Gastrocnemius medialis (tissue), 4 donors: ENCODE measurements around the gene NLRP4. TPM values are rescaled to one million over a fixed set of nuclear protein-coding genes. Genes with fewer than 3 reads are reported as not detected.
"Not testable (repeated sequence)": the region's sequence is repeated elsewhere in the genome, so short reads cannot be mapped to it uniquely, and the experiment has no call there.

Experiments used
- ATAC-seq, 2 donors: fragments of 150-250 bp; one replicate each; pipeline ENCODE4 v1.9.1; 2016
- DNase-seq, 2 donors: peaks; one replicate each; pipeline ENCODE4 v3.0.0-alpha.2; 2019
- H3K27ac ChIP-seq, 4 donors: fragments of 200-600 bp; sonication (generic); 1 replicate in 1 of 4; 2 replicates in 3 of 4; pipeline ENCODE4 v1.5.1; 2016 to 2018; ENCODE audit warnings: mild to moderate bottlenecking in 2 of 4, moderate library complexity in 1 of 4
- H3K27me3 ChIP-seq, 3 donors: fragments of 200-600 bp; sonication (generic) in 2 of 3; 1 replicate in 1 of 3; 2 replicates in 2 of 3; pipeline versions ENCODE4 v1.5.1 to v1.6.0; 2016 to 2019; ENCODE audit warnings: mild to moderate bottlenecking in 1 of 3, moderate library complexity in 1 of 3
- H3K36me3 ChIP-seq, 2 donors: fragments of 200-600 bp; sonication (generic) in 1 of 2; one replicate each; pipeline ENCODE4 v1.5.1; 2017 to 2018
- H3K4me1 ChIP-seq, 2 donors: fragments of 200-600 bp; sonication (generic) in 1 of 2; one replicate each; pipeline ENCODE4 v1.5.1; 2016 to 2017; ENCODE audit warnings: mild to moderate bottlenecking in 2 of 2
- H3K4me3 ChIP-seq, 4 donors: fragments of 200-600 bp; sonication (generic) in 3 of 4; 1 replicate in 1 of 4; 2 replicates in 3 of 4; pipeline ENCODE4 v1.5.1; 2016 to 2019; ENCODE audit warnings: mild to moderate bottlenecking in 2 of 4
- H3K9me3 ChIP-seq, 3 donors: fragments of 200-600 bp; sonication (generic) in 2 of 3; 1 replicate in 1 of 3; 2 replicates in 2 of 3; pipeline ENCODE4 v1.5.1; 2016 to 2019
- CTCF ChIP-seq, 5 experiments: fragments of 450-650 bp in 3 of 5; fragments of 200-600 bp in 2 of 5; sonication (generic) in 2 of 5; IDR thresholded peaks in 4 of 5; conservative IDR thresholded peaks in 1 of 5; 1 replicate in 4 of 5; 2 replicates in 1 of 5; pipeline ENCODE4 v1.5.1; 2016 to 2019; ENCODE audit warnings: antibody characterized with exemption in 5 of 5, mild to moderate bottlenecking in 3 of 5, moderate library complexity in 3 of 5
- POLR2A ChIP-seq, 2 donors: fragments of 450-650 bp; IDR thresholded peaks; one replicate each; pipeline ENCODE4 v1.6.1; 2017; ENCODE audit warnings: antibody characterized with exemption in 2 of 2, mild to moderate bottlenecking in 2 of 2, moderate library complexity in 2 of 2
- in situ Hi-C, 4 donors: fragments of 200-750 bp; cut with MboI; loops; one replicate each; pipeline versions ENCODE4 v1.15.0 to v1.8.0; 2017; ENCODE audit warnings: low sequenced_read_pairs in 4 of 4
- intact Hi-C: fragments of 100-400 bp; cut with DNase I; formaldehyde crosslinking; loops from one replicate; pipeline ENCODE4 v1.15.1; 2023; ENCODE audit warnings: low total_unique reads
- total RNA-seq, 4 donors: library from RNA; depleted of rRNA; stranded (reverse); fragments of >200 nt; gene quantifications; one replicate each; pipeline versions ENCODE4 v1.1.0 to v1.2.3, GENCODE V29; 2016

The NLRP4 gene
- total RNA-seq, 4 donors from 2014 or later, result not detected

GRCh38 chr19:55909801-55910200, 73.5 kb downstream of the NLRP4 start:
- Histone ChIP-seq H3K27me3 (no peaks in the 10 kb centered on the region), H3K4me1 (no peaks in the 10 kb centered on the region), H3K36me3 (no peaks in the 10 kb centered on the region), H3K9me3 (no peaks in the 10 kb centered on the region), H3K4me3 (no peak overlapping the region), H3K27ac (no peak overlapping the region)
- DNase-seq (no peak), ATAC-seq (no peak)
- intact Hi-C loops, result no loop called here
- in situ Hi-C loops, result no loop called here
- TF ChIP-seq CTCF (IDR thresholded peaks at IDR 0.05 in 4 of 5, conservative IDR thresholded peaks at IDR 0.05 in 1 of 5) (no peak), POLR2A (IDR thresholded peaks at IDR 0.05) (no peak)

GRCh38 chr19:55912916-55913315, 76.6 kb downstream of the NLRP4 start:
- H3K9me3 ChIP-seq, result no peaks in the 10 kb centered on the region
- H3K27ac ChIP-seq, result no peak overlapping the region
- no peak for ATAC-seq
- intact Hi-C loops (no loop called here), in situ Hi-C loops (no loop called here)
- H3K36me3 ChIP-seq, result no peaks in the 10 kb centered on the region
- no peak for DNase-seq
- no peak overlapping the region for H3K4me3 ChIP-seq
- no peaks in the 10 kb centered on the region for H3K27me3 ChIP-seq
- H3K4me1 ChIP-seq, result no peaks in the 10 kb centered on the region
- TF ChIP-seq POLR2A (IDR thresholded peaks at IDR 0.05), result no peak

GRCh38 chr19:55913643-55914268, 77.4 kb downstream of the NLRP4 start:
- no peak for ATAC-seq
- no peaks in the 10 kb centered on the region for H3K36me3 ChIP-seq
- no peak for DNase-seq
- in situ Hi-C loops (no loop called here), intact Hi-C loops (no loop called here)
- no peaks in the 10 kb centered on the region for H3K4me1 ChIP-seq
- H3K4me3 ChIP-seq, result no peak overlapping the region
- no peak for TF ChIP-seq CTCF (IDR thresholded peaks at IDR 0.05 in 4 of 5, conservative IDR thresholded peaks at IDR 0.05 in 1 of 5)
- TF ChIP-seq POLR2A (IDR thresholded peaks at IDR 0.05), result no peak
- no peak overlapping the region for H3K27ac ChIP-seq
- no peaks in the 10 kb centered on the region for H3K27me3 ChIP-seq
- H3K9me3 ChIP-seq, result no peaks in the 10 kb centered on the region

GRCh38 chr19:55923556-55923955, 87.2 kb downstream of the NLRP4 start:
- ATAC-seq (no peak), DNase-seq (no peak)
- H3K36me3 ChIP-seq, result no peaks in the 10 kb centered on the region
- in situ Hi-C loops (no loop called here), intact Hi-C loops (no loop called here)
- no peak for TF ChIP-seq POLR2A (IDR thresholded peaks at IDR 0.05)
- TF ChIP-seq CTCF (IDR thresholded peaks at IDR 0.05 in 4 of 5, conservative IDR thresholded peaks at IDR 0.05 in 1 of 5), result no peak
- H3K4me3 ChIP-seq, result no peak overlapping the region
- H3K9me3 ChIP-seq, result no peaks in the 10 kb centered on the region
- no peaks in the 10 kb centered on the region for H3K4me1 ChIP-seq
- no peaks in the 10 kb centered on the region for H3K27me3 ChIP-seq
- H3K27ac ChIP-seq, result no peak overlapping the region

GRCh38 chr19:55927991-55928390, 91.7 kb downstream of the NLRP4 start:
- Histone ChIP-seq H3K9me3 (no peaks in the 10 kb centered on the region), H3K36me3 (no peaks in the 10 kb centered on the region), H3K27me3 (no peaks in the 10 kb centered on the region), H3K27ac (no peak overlapping the region), H3K4me1 (no peaks in the 10 kb centered on the region), H3K4me3 (no peak overlapping the region)
- ATAC-seq, result no peak
- TF ChIP-seq CTCF (IDR thresholded peaks at IDR 0.05 in 4 of 5, conservative IDR thresholded peaks at IDR 0.05 in 1 of 5), result no peak
- TF ChIP-seq POLR2A (IDR thresholded peaks at IDR 0.05), result no peak
- in situ Hi-C loops (no loop called here), intact Hi-C loops (no loop called here)
- DNase-seq, result no peak

GRCh38 chr19:55929258-55929657, 92.9 kb downstream of the NLRP4 start:
- DNase-seq, H3K4me1 ChIP-seq, H3K27ac ChIP-seq, intact Hi-C loops, H3K36me3 ChIP-seq, ATAC-seq, H3K27me3 ChIP-seq, H3K4me3 ChIP-seq, in situ Hi-C loops, H3K9me3 ChIP-seq: not testable (repeated sequence)
